GM13976 (cell line): ENCODE results near the gene AGAP1.

Experiments
- DNase-seq: peaks from one replicate; pipeline ENCODE4 v3.0.0; 2012; ENCODE audit warnings: low spot score
- in situ Hi-C: fragments of 300-500 bp; cut with MboI; formaldehyde crosslinking; loops from one replicate; pipeline ENCODE4 v1.12.0; 2022; ENCODE audit warnings: low sequenced_read_pairs, mixed read lengths, inconsistent platforms; ENCODE audit not compliant: unreplicated experiment
- TF ChIP-seq, protein P1 (sequence below): IDR thresholded peaks from 2 replicates; pipeline ENCODE4 v1.5.1; 2012; ENCODE audit warnings: borderline replicate concordance, mild to moderate bottlenecking; ENCODE audit not compliant: insufficient read depth; ENCODE audit errors: extremely low read depth, missing control alignments, control extremely low read depth

AGAP1 gene

GRCh38 chr2:235483313-235483712 lies 10.5 kb upstream of the AGAP1 start:
- no peak for DNase-seq
- TF ChIP-seq, protein P1, sequence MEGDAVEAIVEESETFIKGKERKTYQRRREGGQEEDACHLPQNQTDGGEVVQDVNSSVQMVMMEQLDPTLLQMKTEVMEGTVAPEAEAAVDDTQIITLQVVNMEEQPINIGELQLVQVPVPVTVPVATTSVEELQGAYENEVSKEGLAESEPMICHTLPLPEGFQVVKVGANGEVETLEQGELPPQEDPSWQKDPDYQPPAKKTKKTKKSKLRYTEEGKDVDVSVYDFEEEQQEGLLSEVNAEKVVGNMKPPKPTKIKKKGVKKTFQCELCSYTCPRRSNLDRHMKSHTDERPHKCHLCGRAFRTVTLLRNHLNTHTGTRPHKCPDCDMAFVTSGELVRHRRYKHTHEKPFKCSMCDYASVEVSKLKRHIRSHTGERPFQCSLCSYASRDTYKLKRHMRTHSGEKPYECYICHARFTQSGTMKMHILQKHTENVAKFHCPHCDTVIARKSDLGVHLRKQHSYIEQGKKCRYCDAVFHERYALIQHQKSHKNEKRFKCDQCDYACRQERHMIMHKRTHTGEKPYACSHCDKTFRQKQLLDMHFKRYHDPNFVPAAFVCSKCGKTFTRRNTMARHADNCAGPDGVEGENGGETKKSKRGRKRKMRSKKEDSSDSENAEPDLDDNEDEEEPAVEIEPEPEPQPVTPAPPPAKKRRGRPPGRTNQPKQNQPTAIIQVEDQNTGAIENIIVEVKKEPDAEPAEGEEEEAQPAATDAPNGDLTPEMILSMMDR: no peak
- in situ Hi-C loops: no loop called here

- no peak for DNase-seq
- TF ChIP-seq, protein P1: no peak
- in situ Hi-C loops: no loop called here
Measured at GRCh38 chr2:235485362-235485761, 8.5 kb upstream of the AGAP1 start.

GRCh38 chr2:235486729-235487128 lies 7.1 kb upstream of the AGAP1 start:
- no peak for DNase-seq
- TF ChIP-seq, protein P1: no peak
- in situ Hi-C loops: no loop called here

- in situ Hi-C loops: no loop called here
- no peak for DNase-seq
- TF ChIP-seq, protein P1: no peak
Measured at GRCh38 chr2:235489897-235490296, 3.9 kb upstream of the AGAP1 start.

GRCh38 chr2:235492850-235493344 lies 946 bp upstream of the AGAP1 start:
- no peak for DNase-seq
- TF ChIP-seq, protein P1: no peak
- in situ Hi-C loops: no loop called here

DNA sequence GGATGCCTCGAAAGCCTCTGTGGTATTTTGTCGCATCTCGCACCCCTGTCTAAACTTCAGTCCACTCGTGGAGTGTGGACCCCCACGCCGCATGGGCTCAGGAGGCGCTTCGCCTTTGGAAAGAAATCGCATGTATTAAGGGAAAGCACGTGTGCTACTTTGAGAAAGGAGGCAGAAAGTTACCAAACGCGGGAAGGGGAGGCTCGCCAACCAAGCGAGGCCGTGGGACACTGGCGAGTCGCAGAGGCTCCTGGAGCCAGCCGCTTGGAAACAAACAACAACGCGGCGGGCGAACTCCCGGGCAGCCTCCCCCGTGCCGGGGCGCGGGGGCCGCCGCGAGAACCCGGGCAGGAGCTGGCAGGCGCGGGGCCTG lies 455 bp upstream of the AGAP1 start:
- DNase-seq: no peak
- TF ChIP-seq, protein P1: no peak
- in situ Hi-C loops: no loop called here
